HS-5 (cell line): Measurements from ENCODE around the gene PLXNB1.
A peak's percentile ranks its signal among the peaks of the same experiment; 100 is the strongest.
"Not testable (repeated sequence)": the region's sequence is repeated elsewhere in the genome, so short reads cannot be mapped to it uniquely, and the experiment has no call there.

Source experiments
- DNase-seq: peaks from one replicate; pipeline ENCODE4 v3.0.0-alpha.2; 2012; ENCODE audit warnings: low read depth

Gene PLXNB1

DNA sequence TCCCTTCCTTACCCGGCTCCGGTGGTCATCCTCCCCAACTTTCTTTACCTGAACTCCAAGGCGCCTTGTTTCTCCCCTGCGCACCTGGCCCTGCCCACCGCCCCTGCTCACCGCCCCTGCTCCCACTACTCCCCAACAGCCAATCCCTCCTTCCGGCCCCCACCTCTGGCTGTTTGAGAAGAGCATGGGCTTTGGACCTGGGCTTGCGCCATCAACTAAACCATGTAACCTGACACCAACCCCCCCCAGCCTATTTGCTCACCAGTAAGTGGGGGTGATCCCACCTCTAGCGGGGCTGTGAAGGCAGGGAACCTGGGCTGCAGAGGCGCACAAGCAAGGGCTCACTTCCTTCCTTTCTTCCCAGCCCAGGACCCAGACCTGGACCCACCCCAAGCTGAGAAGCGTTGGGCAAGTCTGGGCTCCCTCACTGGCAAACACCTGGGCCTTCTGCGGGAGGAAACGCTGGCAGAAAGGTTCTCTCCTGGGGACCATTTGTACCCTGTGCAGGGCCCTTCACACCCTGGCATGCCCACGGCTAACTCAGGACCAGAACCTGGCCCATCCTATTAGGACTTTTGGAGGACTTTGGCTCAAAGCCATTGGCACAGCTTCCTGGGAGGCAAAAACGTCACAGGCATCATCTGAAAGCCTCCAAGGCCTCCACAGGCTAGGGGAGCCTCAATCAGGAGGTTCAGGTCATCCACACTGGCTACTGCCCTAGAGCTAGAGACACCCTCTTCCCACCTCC is at the start of gene PLXNB1:
TSS of gene PLXNB1 (minus strand) at position 127 of the 748 bp plus-strand sequence. CDS start 5,475 bp downstream, outside the sequence.
- no peak for DNase-seq

GRCh38 chr3:48478626-48479555 is 49.0 kb upstream of the PLXNB1 start:
- no peak for DNase-seq

- no peak for DNase-seq
Observed at GRCh38 chr3:48477959-48478520, 48.2 kb upstream of the PLXNB1 start.

- no peak for DNase-seq
Observed at GRCh38 chr3:48476426-48477053, 46.7 kb upstream of the PLXNB1 start.

DNA sequence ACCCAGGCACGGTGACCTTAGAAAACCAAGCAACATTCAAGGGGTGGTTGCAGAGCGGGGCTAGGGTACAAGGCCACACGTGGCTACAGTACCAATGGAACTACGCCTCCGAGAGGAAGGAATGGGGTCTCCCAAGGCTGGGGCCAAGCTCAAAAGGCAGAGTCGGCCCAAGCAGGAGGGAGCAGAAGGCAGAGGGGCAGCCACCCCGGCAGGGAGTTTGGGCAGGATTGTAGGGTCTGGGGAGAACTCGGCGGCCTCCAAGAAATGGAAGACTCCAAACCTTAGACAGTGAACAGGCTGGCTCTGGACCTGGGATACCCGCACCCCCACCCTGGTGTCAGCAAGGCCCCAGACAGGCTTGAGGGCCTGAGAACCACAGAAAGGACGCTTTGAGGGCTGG is 45.3 kb upstream of the PLXNB1 start:
- no peak for DNase-seq

GRCh38 chr3:48474619-48475018 is 44.7 kb upstream of the PLXNB1 start:
- no peak for DNase-seq

DNA sequence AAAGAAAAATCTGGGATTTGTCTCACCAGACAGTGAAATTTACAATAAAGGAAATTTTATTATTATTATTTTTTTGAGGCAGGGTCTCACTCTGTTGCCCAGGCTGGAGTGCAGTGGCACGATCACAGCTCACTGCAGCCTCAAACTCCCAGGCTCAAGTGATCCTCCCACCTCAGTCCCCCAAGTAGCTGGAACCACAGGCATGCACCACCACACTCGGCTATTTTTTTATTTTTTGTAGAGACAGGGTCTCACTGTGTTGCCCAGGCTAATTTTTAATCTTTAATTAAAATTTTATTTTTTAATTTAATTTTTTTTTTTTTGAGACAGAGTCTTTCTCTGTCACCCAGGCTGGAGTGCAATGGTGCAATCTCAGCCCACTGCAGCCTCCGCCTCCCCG is 44.1 kb upstream of the PLXNB1 start:
- DNase-seq: not testable (repeated sequence)

DNA sequence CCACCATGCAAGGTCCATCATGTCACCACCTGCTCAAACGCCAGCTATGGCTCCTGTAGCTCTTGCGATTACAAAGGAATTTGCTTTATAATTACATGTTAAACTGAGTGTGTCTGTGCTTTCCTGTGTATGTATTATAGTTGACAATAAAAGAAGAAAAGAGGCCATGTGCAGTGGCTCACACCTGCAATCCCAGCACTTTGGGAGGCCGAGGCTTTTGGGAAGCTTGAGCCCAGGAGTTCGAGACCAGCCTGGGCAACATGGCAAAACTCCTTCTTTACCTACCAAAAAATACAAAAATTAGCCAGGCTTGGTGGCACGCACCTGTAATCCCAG is 43.7 kb upstream of the PLXNB1 start:
- no peak for DNase-seq

GRCh38 chr3:48472923-48473616 is 43.2 kb upstream of the PLXNB1 start:
- DNase-seq: peak; percentile 78

DNA sequence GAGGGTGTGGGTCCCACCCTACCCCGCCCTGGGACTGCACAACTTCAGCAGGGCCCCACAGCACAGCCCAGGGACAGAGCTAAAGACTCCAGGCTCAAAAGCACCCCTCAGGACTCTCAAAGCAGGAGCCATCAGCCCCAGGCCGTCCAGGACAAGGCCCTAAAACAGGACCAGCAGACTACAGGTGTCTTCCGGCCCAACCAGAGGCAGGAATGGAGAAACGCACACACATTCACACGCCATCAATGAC is 42.7 kb upstream of the PLXNB1 start:
- DNase-seq: no peak

GRCh38 chr3:48470286-48470685 is 40.4 kb upstream of the PLXNB1 start:
- DNase-seq: no peak

DNA sequence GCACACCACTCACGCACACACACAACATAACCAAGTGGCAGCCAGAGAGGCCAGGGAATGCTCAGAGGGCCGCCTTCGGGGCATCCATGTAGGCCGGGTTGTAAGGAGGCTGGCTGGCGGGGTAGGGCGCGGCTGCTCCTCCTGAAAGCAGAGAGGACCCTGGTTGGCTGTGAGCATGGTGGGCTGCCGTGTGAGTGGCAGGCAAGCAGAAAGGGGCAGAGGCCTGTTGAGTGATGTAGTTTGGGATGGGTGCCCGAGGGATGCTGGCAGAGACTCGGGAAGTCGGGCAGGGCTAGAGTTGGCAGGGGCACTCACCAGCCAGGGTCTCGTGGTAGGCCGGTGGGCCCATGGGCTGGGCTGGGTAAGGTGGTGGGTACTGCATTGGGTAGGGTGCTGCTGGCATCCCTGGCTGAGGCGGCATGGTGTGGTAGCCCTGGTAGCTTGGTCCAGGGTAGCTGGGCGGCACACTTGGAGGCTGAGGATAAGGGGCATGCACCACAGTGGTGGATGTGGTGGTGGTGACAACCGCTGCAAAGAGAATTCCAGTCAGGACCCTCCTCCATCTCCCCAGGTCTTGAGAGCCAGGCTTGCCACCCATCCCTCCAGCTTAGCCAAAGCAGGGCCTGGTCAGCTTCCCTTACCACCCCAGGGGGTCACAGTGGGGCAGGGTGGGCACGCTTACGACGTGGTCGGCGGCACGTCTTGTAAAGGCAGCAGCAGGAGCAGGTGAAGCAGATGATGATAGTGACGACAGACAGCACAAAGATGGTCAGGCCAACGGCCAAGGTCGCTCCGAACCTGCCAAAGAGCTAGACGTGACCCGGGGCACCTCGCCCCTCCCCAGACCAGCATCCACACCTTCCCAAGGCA is 39.4 kb upstream of the PLXNB1 start:
- DNase-seq: no peak

DNA sequence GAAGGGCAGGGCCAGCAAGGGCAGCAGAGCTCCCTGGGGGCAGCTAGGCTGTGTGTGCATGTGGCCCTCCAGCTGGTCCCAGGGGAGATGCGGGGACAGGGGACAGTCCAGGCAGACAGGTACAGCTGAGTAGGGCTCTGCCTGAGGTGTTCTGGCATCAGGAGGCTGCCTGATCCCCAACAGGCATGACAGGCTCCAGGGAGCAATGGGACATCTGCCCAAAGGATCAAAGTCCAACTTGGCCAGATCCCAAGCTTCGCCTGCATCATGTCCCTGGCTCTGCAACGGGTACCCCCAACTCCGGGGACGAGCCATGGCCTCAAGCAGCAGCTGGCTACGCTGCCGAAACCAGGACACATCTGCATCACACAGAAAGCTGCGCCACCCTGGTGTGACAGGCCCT is 38.4 kb upstream of the PLXNB1 start:
- DNase-seq: no peak

- DNase-seq: no peak
Observed at GRCh38 chr3:48467473-48468267, 37.8 kb upstream of the PLXNB1 start.

- DNase-seq: no peak
Observed at GRCh38 chr3:48467110-48467454, 37.2 kb upstream of the PLXNB1 start.

DNA sequence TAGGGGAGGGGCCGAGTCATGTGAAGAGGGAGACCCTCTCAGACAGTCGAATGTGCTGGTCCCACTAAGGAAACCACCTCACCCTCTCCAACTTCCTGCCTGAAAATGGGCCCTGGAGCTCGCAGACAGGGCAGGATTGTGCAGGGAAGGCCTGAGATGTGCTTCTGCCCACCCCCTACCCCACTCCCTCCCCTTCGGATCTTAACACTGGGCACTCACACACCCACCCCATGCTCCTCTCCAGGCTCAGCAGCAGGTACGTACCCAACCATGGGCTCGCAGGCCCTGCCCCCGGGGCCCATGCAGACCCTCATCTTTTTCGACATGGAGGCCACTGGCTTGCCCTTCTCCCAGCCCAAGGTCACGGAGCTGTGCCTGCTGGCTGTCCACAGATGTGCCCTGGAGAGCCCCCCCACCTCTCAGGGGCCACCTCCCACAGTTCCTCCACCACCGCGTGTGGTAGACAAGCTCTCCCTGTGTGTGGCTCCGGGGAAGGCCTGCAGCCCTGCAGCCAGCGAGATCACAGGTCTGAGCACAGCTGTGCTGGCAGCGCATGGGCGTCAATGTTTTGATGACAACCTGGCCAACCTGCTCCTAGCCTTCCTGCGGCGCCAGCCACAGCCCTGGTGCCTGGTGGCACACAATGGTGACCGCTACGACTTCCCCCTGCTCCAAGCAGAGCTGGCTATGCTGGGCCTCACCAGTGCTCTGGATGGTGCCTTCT is 36.7 kb upstream of the PLXNB1 start:
- DNase-seq: no peak

GRCh38 chr3:48465531-48466378 is 35.9 kb upstream of the PLXNB1 start:
- peak; percentile 98 for DNase-seq

DNA sequence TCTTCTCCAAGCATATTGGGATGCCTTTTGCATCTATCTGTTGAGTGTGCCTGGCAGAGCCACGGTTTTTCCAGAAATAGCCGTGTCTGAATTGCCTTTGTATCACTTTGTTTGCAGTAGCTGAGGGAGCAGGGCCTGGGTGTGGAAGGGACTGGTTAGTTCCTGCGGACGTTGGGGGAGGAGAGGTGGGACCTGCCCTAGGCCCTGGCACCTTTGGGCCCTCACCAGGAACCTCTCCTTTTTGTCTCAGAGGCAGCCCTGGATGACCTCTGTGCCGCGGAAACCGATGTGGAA is 35.3 kb upstream of the PLXNB1 start:
- no peak for DNase-seq

DNA sequence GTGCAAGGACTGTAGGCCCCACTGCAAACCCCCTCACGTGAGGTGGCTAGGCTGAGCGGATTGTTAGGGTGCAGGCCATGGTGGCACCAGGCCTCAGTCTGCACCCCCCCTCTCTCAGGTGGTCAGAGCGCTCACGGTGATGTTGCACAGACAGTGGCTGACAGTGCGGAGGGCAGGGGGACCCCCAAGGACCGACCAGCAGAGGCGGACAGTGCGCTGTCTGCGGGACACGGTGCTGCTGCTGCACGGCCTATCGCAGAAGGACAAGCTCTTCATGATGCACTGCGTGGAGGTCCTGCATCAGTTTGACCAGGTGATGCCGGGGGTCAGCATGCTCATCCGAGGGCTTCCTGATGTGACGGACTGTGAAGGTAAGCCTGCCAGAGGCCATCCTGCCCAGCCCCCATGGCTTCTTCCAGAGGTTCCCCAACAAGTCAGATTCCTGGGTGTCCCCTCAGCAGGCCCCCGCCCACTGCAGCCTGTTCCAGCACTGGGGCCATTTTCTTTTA is 34.9 kb upstream of the PLXNB1 start:
- no peak for DNase-seq
